NCI-H2107 treated with DMSO at 0.1 percent for 48 hours (cell line): ENCODE measurements around the gene ANP32E.
"Not testable (repeated sequence)": the region's sequence is repeated elsewhere in the genome, so short reads cannot be mapped to it uniquely, and the experiment has no call there.

Experiments used
- DNase-seq: peaks from one replicate; lab custom pipeline; 2025; ENCODE audit not compliant: unreplicated experiment; lab: John Stamatoyannopoulos, UW

The ANP32E gene

GRCh38 chr1:150214099-150214756 is 21.7 kb downstream of the ANP32E start:
- DNase-seq, result not testable (repeated sequence)

DNA sequence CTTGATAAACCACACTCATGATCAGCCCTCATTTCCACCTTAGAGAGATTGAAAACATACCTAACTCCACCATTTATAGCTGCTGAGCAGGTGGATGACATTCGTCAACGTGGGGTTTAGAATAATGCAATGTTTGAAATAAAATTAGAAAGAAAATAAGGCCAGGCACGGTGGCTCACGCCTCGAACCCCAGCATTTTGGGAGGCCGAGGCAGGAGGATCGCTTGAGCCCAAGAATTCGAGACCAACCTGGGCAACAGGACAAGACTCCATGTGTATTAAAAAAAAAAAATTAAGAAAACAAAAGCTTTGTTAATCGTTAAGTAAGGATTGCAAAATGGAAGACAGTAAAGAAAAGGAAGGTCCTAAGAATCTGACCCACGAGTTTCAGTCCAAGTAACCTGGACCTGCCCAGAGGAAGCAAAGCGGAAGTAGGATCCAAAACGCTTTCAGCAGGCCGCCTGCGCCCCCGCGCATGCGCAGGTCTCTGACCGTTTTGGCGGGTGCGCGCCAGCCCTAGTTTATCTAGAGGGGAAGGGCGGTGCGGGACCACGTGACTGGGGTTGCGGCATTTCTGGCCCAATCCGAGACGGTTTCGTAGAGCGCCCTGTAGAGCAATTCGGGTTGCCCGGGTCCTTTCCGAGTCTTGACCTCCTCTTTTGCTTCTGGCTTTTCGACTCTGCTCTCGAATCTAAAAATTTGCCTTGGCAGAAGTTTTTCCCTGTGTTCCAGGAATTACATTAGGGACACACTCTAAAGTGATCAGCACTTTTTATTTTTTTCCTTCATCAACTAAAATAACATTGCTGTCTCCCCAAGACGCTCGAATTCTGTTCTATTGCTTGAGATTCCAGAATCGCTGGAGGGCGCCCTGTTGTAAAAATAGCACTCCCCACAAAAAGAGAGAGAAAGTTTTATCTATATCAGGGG is 22.5 kb downstream of the ANP32E start:
- peak; percentile 95 for DNase-seq

- no peak for DNase-seq
Observed at GRCh38 chr1:150212070-150212469, 23.8 kb downstream of the ANP32E start.

- DNase-seq, result no peak
Observed at GRCh38 chr1:150210706-150211105, 25.2 kb downstream of the ANP32E start.

GRCh38 chr1:150210091-150210490 is 25.8 kb downstream of the ANP32E start:
- no peak for DNase-seq

DNA sequence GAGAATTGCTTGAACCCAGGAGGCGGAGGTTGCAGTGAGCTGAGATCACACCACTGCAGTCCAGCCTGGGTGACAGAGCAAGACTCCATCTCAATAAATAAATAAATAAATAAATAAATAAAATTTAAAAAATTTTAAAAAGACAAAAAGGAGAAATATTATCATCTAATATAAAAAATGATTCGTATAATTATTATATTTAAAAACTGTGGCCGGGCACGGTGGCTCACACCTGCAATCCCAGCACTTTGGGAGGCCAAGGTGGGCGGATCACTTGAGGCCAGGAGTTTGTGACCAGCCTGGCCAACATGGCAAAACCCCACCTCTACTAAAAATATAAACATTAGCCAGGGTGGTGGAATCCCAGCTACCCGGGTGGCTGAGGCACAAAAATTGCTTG is 27.5 kb downstream of the ANP32E start:
- DNase-seq, result not testable (repeated sequence)

DNA sequence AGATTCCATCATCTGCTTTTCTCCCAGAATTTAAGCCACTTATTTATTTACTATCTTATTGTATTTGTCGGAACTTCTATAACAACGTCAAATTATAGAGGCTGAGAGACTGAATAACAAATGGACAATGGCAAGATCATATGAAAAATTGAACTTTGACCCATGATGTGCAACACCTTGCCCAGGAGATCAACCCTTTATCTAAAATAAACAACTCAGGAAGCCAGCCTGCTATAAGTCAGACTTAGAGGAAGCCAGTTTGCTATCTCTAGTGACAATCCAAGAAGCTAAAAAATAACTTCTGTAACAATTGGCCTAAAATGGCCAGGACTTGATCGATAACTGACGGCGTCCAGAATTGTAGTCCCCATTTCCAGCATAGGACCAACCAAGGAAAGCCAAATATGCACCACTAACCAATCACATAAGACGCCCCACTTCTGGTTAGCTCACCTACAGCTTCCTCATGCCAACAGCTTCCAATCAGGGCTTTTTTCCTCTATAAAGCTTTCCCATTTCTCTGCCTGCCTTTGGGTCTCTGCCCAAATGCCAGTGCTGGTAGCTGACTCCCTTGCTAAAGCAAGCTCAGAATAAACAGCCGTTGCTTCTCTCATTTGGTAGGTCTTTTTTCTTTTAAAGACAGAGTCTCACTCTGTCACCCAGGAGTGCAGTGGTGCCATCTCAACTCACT is 28.5 kb downstream of the ANP32E start:
- no peak for DNase-seq

DNA sequence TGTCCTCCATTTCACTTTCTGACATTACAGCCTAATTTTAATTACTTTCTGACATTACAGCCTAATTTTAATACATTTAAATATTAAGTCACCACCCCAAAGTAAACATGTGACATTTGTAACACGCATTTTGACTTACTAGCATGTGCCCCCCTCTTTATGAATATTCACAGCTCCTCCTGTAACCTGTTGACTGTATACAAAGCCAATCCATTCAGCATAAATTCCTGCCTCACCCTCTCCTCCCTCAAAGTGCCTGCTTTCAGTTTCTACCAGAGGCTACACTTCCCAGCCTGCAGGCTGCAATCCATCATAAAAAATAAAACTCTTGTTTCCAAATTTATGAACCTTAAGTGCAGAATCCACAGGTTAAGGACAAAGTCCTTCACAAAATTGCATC is 39.5 kb downstream of the ANP32E start:
- DNase-seq, result no peak

DNA sequence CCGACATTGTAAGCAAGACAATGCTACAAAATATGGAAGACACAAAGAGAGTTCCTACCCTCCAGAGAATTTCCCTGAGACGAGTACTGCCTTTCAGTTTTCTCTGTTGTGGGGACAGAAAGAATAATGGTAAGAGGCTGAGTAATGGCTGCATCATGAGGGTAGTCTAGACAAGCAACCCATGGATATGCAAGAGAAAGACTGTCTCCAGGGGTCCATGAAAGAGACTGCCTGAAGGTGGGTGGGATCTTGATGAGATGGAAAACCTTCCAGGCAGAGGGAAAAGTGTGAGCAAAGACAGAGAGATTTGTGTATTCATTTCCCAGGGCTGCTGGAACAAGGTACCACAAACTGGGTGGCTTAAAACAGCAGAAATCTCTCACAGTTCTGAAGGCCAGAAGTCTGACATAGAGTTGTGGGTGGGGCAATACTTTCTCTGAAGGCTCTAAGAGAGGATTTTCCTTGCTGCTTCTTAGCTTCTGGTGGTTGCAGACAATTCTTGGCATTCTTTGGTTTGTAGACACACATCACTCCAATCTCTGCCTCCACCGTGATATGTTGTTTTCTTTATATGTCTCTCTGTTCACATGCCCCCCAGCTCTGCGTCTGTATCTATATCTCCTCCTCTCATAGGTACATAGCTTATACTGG is 41.4 kb downstream of the ANP32E start:
- DNase-seq, result no peak

DNA sequence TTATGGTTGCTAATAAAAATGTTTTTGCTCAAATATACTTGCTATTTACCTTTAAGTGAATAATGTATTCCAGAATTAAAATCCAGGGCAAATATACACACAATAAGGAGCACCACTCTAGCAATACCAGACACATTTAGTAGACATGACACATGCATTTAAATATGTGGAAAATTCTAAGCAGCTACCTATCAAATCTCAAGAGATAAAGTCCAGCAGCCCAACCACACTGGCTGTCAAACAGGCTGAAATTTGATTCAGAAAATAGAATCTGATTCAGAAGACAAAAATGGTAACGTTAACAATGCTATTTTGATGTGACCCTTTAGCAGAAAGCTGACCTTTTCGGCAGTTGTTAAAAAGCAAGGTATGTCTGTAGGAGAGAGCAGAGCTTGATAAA is 43.9 kb downstream of the ANP32E start:
- DNase-seq, result no peak

DNA sequence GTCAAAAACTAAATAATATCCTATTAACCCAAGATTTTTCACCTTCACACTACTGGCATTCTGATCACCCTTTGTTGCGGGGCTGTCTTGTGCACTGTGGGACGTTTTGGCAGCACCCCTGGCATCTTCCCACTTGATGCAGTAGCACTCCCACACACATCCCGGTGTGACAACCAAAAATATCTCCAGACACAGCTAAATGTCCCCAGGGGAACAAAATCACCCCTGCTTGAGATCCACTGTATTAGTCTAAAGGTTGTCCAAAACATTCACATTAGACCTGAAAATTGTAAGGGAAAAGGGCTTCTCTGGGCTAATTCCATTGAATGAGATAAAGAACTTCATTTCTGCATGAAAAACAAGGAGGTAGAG is 48.4 kb downstream of the ANP32E start:
- DNase-seq, result no peak

DNA sequence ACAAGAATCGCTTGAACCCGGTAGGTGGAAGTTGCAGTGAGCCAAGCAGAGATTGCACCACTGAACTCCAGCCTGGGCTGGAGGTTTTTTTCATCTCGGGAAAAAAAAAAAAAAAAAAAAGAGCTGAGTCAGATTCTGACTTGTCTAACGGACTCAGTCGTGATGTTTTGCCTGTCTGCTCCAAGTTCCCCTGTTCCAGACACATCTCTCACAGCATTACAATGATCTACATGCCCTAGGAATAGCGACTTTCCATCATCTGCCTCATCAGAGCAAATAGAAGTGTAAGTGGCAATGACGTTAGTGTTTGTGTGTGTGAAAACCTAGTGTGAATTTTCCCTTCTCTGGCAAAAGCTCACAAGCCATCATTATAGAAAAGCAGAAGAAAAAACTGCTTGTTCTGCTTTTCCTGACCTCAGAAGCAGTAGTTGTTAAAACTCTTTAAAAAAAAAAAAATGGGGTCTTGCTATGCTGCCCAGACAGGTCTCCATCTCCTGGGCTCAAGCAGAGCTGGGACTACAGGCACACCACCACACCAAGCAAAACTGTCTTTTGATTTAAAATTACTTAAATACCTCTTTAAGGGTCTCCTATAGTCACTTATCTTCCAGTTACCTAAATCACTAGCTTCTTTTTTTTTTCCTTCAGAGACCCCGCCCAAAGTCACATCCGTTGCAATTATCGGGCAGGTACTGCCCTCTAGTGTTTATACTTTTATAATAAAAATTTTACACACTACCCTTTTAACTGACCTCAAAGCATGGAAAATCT is 48.9 kb downstream of the ANP32E start:
- peak; percentile 74 for DNase-seq

GRCh38 chr1:150186438-150186788 is 49.5 kb downstream of the ANP32E start:
- DNase-seq, result not testable (repeated sequence)

- no peak for DNase-seq
Observed at GRCh38 chr1:150185481-150185880, 50.4 kb downstream of the ANP32E start.

DNA sequence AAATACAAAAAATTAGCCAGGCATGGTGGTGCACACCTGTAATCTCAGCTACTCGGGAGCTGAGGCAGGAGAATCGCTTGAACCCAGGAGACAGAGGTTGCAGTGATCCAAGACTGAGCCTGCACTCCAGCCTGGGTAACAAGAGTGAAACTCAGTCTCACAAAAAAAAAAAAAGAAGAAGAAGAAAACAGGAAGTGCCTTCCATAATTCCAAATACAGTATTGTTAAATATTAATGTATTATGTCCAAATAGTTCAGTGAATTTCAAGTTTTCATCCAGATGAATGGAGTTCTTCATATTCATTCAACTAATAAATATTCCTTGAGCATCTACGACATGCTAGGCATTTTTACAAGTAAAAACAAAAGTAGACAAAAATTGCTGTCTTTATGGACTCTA is 52.9 kb downstream of the ANP32E start:
- DNase-seq, result no peak

- no peak for DNase-seq
Observed at GRCh38 chr1:150182247-150182646, 53.7 kb downstream of the ANP32E start.

DNA sequence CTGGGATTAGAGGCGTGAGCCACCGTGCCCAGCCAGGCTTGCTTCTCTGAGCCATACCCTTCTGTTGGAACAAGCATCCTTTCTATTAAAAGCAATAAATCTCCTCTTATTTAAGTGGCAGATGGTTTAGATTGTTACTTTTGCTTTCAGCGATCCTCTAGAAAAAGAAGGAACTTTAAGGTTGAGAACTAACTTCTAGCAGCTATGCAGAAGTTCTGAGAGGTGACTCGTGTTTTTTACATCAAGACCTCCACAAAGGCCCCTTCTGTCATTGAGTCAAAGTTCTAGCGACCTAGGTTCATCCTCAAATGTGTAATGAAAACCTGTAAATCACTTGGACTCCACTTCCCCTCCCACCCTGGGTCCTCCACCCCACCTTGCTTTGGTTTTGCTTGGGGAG is 55.4 kb downstream of the ANP32E start:
- no peak for DNase-seq

- DNase-seq, result no peak
Observed at GRCh38 chr1:150179867-150180266, 56.0 kb downstream of the ANP32E start.

- DNase-seq, result no peak
Observed at GRCh38 chr1:150178548-150178947, 57.4 kb downstream of the ANP32E start.

DNA sequence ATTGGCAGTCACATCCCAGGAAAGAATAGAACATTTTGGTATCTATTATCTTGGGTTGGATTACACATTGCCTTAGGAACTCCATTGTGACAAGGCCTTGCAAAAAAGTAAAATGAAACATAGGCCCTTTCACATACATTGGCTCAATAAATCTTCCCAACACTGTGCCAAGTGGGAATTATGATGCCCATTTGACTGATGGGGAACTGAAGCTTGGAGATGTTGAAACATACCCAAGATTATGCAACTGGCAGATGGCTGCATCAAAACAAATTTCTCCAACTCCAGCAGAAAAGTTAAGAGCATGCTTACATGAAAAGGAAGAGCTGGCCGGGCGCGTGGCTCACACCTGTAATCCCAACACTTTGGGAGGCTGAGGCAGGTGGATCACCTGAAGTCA is 59.3 kb downstream of the ANP32E start:
- DNase-seq, result no peak

DNA sequence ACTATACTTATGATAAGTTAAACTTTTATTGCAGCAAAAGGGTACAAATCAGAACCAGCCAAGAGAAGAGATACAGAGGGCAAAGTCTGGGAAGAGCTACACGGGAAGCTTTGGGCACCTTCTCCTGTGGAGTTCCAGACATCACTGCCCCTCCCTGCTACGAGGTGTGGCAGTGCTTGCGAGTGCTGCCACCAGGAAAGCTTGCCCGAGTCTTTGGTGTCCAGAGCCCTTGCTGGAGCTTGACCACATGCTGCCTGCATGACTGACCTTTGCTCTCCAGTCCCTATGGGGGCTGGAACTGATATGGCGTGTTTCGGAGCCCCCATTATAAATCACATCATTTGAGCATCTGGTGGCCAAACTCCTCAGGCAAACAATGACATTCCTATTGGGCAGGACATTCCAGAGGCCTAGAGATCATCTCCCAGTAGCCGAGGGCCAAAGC is 62.7 kb downstream of the ANP32E start:
- DNase-seq, result no peak
